Neural progenitor cell (in vitro differentiated cells): ENCODE results near the gene COL20A1.

ENCODE experiments used
- CTCF ChIP-seq: fragments of 200-600 bp; sonication (generic); IDR thresholded peaks from 2 replicates; pipeline ENCODE4 v1.5.1; 2017; ENCODE audit warnings: antibody characterized with exemption, mild to moderate bottlenecking
- EZH2 ChIP-seq: fragments of 200-600 bp; sonication (generic); IDR thresholded peaks from 2 replicates; pipeline ENCODE4 v1.6.1; 2017; ENCODE audit warnings: antibody characterized with exemption, mild to moderate bottlenecking, moderate library complexity

DNA sequence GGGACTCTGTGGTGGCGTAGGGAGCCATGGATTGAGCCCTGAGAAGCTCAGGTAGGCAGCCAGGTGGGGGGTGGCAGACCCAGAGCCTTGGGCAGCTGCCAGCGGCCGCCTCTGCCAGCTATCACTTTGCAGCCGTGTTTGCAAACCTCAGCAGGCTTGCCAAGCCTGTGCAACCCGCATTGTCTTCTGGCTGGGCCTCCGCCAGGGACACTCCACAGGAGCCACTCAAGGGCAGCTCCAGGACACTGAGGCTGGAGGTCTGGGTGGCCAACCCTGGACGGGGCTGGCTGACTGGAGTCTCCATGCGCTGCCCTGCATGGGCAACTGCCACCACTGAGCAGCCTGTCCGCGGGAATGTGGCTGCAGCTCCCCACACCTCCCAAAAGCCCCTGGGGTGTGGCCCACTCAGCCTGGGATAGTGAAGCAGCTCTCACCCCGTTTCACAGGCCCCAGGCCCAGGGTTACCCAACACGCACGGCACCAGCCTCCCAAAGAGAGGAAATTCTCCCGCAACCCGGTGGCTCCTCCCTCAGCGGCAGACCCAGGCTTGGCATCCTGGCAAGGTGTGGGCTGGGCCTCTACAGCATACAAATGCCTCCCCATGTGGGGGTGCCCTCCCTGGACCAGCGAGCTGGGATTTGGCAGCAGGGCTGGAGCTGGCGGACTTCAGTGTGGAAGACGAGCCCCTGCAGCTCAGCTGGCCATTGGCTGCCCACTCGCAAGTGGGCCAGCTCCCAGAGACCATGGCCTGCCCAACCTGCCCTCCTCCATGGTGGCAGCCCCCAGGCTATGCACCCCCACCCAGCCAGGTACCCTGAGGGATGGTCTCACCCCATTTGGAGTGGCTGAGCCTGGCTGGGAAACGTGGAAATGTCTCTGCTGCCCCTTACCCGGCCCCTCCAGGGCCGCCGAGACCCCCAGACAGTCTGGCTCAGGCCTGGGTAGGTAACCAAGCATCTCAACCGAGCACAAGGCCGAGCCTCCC is 65.2 kb downstream of the COL20A1 start:
- TF ChIP-seq EZH2 (no peak), CTCF (no peak)
